GM12801 (cell line): Measurements from ENCODE around the gene PLCB2.

Experiments used
- TF ChIP-seq, protein P1 (sequence below): IDR thresholded peaks from one replicate; pipeline ENCODE4 v1.5.1; 2011; ENCODE audit warnings: control low read depth; ENCODE audit not compliant: insufficient read length; ENCODE audit errors: extremely low read depth

Gene PLCB2

DNA sequence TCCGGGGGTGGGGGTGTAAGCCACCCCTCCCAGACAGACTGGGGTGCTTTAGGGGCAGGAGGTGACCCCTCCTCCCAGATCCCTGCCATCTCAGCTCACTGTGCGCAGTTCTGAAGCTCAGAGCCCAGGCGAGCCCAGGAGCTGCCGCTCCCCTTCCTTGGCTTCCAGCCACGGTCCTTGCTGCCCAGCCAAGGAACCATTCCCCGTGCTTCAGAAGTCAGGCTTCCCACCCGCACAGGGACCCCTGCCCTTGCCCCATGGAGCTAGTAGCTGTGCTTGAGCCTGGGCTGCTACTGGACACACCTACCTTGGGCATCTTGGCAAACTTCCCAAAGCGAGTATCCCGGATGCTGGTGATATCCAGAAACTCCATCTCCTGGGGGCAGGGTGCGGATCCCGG lies 4.8 kb downstream of the PLCB2 start:
- TF ChIP-seq, protein P1, sequence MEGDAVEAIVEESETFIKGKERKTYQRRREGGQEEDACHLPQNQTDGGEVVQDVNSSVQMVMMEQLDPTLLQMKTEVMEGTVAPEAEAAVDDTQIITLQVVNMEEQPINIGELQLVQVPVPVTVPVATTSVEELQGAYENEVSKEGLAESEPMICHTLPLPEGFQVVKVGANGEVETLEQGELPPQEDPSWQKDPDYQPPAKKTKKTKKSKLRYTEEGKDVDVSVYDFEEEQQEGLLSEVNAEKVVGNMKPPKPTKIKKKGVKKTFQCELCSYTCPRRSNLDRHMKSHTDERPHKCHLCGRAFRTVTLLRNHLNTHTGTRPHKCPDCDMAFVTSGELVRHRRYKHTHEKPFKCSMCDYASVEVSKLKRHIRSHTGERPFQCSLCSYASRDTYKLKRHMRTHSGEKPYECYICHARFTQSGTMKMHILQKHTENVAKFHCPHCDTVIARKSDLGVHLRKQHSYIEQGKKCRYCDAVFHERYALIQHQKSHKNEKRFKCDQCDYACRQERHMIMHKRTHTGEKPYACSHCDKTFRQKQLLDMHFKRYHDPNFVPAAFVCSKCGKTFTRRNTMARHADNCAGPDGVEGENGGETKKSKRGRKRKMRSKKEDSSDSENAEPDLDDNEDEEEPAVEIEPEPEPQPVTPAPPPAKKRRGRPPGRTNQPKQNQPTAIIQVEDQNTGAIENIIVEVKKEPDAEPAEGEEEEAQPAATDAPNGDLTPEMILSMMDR = no peak

DNA sequence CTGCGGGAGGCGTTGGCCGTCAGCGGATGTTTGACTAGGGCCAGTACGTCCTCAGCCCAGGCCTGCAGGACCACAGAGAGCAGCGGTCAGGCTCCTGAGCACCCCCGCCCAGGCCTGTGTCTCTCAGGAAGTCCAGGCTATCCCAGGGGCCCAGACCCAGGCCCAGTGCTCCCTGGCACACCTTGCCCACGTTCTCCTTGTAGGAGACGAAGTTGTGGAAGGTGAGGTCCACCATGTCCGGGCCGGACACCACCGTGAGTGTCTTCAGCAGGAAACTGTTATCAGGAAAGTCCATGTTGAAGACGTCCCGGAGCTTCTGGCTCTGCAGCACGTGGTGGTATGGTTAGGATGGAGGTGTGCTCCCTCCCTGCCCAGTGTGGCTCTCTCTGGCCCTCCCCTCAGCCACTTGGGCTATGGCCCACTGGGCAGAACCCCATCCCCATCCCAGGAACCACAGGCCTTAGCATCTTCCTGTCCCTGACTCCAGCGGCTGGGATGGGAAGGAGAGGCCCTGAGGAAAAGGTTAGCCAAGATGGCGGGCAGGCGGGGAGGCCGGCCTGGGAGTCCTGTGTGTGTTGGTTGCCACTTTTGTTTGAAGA lies 5.3 kb downstream of the PLCB2 start:
- TF ChIP-seq, protein P1 = no peak

DNA sequence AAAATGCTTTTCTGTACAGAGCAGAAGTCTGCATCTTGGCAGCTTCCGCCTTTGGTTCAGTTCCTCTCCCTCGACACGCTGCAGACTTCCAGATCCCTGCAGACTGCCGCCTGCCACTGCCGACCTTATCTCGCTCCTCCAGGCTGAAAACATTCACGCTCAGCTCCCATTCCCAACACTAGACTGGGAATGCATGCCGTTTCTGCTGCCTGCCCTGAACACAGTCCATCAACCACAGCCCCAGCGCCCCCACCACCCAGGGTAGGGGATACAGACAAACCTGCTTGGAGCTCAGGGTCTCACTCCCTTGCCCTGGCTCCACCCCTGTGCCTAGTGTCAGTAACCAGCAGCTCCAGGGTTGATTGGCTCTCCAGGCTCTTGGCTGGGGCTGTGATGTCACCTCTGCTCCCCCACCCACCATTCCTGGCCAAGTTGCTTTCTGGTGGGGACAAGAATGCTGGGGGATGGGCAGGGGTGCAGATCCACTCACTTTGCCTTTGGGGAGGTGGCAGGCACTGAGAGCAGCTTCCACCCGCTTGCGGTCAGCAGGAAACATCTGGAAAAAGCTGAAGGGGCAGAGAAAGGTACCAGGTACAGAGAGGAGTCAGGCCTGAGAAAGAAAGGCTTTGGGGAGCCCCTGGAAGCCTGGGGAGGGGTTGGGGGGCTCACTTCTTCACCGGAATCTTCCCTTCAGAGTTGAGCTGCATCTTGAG lies 6.1 kb downstream of the PLCB2 start:
- TF ChIP-seq, protein P1 = no peak

DNA sequence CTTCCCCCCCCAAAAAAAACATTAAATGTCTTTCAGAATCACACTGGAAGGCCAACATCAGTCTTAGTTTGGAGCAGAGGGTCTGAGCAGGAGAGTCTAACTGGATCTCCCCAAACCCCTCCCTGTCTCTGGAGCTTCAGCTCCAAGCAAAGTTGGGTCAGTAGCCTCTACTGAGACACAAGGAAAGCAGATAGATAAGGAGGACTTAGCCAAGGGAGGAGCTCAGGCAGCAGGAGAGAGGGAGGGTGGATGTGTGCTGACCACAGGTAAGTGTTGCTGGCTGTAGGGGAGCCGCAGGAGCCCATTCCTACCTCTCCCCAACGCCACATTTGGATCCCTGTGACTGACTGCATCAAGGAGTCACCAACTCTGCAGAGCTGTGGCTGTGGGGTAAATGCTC lies 7.0 kb downstream of the PLCB2 start:
- TF ChIP-seq, protein P1 = no peak

DNA sequence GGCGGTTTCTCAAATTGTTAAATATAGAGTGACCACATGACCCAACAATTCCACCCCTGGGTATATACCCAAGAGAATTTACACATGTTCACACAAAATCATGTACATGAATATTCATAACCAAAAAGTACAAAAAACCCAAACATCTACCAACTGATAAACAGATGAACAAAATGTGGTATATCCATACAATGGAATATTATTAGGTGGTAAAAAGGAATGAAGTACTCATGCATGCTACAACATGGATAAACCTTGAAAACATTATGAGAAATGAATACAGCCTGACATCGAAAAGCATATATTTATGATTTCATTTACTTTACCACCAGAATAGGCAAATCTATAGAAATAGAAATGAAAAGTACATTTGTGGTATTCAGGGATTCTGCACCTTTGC lies 7.4 kb downstream of the PLCB2 start:
- TF ChIP-seq, protein P1 = no peak

DNA sequence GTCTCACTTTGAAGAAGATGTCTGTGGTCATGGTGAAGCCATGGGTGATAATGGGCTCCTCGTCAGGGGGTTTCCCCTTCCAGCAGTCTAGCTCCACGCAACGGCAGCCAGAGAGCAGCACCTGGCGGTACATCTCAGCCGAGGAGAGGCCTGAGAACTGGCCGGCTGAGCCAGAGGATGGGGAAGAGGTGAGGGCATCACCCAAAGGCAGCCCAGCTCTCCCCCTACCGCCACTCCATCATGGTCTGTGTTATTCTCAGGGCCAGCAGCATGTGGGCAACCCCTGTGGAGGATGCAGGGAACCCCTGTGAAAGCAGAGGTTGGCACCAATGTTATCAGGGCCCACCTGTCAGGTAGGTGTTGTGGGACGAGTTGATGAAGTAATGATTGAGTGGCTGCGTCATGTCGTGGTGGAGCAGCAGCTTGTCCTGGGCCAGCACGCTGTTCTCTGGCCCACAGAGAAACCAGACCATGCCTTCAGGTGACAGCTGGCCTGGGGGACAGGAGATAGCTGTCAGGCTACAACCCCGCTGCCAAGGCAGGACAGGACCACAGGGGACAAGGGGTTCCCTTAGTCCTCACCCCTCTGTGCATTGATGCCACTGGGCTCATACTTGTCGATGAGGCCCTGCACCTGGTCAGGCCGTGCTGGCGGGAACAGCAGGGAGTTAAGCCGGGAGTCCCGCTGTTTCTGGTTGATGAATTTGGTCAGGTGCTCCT lies 9.4 kb downstream of the PLCB2 start:
- TF ChIP-seq, protein P1 = no peak

DNA sequence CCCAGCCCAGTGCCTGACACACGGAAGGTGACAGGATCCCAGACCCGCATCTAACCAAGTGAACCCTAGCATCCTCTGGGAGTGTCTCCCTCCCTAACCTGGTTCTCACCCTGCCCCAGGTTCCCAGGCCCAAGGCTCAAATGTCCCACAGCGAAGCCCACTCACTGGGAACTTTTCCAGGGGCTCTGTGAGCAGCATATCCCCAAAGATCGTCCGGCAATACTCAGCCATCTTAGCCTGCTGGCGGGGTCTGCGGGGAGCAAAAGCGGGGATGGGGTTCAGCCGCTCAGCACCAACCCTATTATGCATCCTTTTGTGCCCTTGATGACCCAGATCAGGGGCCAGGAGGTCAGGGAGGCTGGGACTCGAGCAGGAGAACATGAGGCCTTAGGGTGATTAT lies 10.4 kb downstream of the PLCB2 start:
- TF ChIP-seq, protein P1 = no peak
